ENCODE results near the gene GSTT2. TPM values are rescaled to one million over a fixed set of nuclear protein-coding genes. Genes with fewer than 3 reads are reported as not detected.

Gene GSTT2
- polyA plus RNA-seq, 1 donor (not counting 4 experiments of a cell fraction or from before 2014, with no cell fraction given), result 0.24 TPM

DNA sequence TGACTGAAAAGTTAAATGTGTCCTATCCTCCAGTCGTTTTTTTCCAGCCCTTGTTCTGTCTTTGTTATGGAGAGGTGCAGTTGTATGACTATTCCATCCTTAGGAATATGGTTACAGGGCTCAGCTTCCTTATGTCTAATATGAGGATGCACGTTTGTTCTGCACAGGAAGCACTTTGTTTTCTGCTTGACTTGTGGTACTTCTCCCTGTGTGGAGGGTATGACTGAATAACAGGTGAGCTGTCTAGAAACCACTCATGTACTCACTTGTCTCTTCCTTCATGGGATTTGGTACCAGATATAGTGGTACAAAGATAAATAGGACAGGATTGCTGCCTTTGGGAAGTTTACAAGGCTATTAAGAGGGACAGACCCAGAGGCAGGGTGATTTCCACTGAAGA is 48.6 kb downstream of the GSTT2 start:
- Histone ChIP-seq H3K4me3 (ENCODE audit: control insufficient read depth in 2 of 3, extremely low read depth in 1 of 3, insufficient read depth in 2 of 3, low read depth in 1 of 3, low read length in 3 of 3) (no peak overlapping the region), H4K20me1 (ENCODE audit: control insufficient read depth, extremely low read depth, insufficient read depth, low read length) (no peaks in the 10 kb centered on the region), H3K36me3 (ENCODE audit: control insufficient read depth in 2 of 2, extremely low read depth in 1 of 2, insufficient read depth in 2 of 2, low read length in 2 of 2) (peaks cover 1 to 5% of the 10 kb centered on the region in 2 experiments), H3K4me1 (ENCODE audit: control insufficient read depth, extremely low read depth, insufficient read depth, low read length) (peaks cover 3% of the 10 kb centered on the region), H3K9me1 (ENCODE audit: control insufficient read depth, extremely low read depth, insufficient read depth, low read length) (peaks cover 3% of the 10 kb centered on the region), H2AFZ (ENCODE audit: control insufficient read depth, low read length) (no peak overlapping the region), H3K4me2 (ENCODE audit: control insufficient read depth, extremely low read depth, insufficient read depth, low read depth, low read length) (no peak overlapping the region), H3K9ac (ENCODE audit: control insufficient read depth, extremely low read depth, insufficient read depth, low read length) (no peak overlapping the region), H3K27ac (ENCODE audit: control insufficient read depth, insufficient read depth, low read length) (no peak overlapping the region), H3K27me3 (ENCODE audit: control insufficient read depth, extremely low read depth, insufficient read depth, low read length) (no peaks in the 10 kb centered on the region), H3K9me3 (ENCODE audit: control insufficient read depth, low read depth, low read length) (no peaks in the 10 kb centered on the region), H3K79me2 (ENCODE audit: control insufficient read depth, insufficient read depth, low read length) (peaks cover 61% of the 10 kb centered on the region)
- FAIRE-seq (no peak), DNase-seq (ENCODE audit: low read depth, low spot score) (no peak)
- TF ChIP-seq EZH2 (IDR thresholded peaks at IDR 0.05; ENCODE audit: low read length), result no peak
- TF ChIP-seq, protein P1, sequence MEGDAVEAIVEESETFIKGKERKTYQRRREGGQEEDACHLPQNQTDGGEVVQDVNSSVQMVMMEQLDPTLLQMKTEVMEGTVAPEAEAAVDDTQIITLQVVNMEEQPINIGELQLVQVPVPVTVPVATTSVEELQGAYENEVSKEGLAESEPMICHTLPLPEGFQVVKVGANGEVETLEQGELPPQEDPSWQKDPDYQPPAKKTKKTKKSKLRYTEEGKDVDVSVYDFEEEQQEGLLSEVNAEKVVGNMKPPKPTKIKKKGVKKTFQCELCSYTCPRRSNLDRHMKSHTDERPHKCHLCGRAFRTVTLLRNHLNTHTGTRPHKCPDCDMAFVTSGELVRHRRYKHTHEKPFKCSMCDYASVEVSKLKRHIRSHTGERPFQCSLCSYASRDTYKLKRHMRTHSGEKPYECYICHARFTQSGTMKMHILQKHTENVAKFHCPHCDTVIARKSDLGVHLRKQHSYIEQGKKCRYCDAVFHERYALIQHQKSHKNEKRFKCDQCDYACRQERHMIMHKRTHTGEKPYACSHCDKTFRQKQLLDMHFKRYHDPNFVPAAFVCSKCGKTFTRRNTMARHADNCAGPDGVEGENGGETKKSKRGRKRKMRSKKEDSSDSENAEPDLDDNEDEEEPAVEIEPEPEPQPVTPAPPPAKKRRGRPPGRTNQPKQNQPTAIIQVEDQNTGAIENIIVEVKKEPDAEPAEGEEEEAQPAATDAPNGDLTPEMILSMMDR (optimal IDR thresholded peaks at IDR 0.05 in 1 of 3, IDR thresholded peaks at IDR 0.05 in 1 of 3, conservative IDR thresholded peaks at IDR 0.05 in 1 of 3; ENCODE audit: extremely low read depth in 1 of 3, insufficient read depth in 2 of 3, low read length in 3 of 3), result no peak
- dilution Hi-C loops (cut with MboI; ENCODE audit: extremely low pct_ligation_motif_present, low sequenced_read_pairs), result no loop called here

DNA sequence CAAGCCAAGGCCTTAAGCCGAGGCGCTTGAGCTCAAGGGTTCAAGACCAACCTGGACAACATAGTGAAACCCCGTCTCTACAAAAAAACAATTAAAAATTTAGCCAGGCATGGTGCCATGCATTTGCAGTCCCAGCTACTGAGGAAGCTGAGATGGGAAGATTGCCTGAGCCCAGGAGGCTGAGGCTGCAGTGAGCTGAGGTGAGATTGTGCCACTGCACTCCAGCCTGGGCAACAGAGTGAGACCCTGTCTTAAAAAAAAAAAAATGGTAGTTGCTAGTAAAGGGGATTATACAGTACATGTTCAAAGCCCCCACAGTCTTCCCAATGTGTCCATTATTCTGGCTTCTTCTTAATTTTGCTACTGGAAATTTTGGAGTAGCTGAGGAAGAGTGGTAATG is 49.4 kb downstream of the GSTT2 start:
- Histone ChIP-seq H3K4me2 (ENCODE audit: control insufficient read depth, extremely low read depth, insufficient read depth, low read depth, low read length) (no peak overlapping the region), H3K9me3 (ENCODE audit: control insufficient read depth, low read depth, low read length) (no peaks in the 10 kb centered on the region), H4K20me1 (ENCODE audit: control insufficient read depth, extremely low read depth, insufficient read depth, low read length) (no peaks in the 10 kb centered on the region), H3K27ac (ENCODE audit: control insufficient read depth, insufficient read depth, low read length) (no peak overlapping the region), H2AFZ (ENCODE audit: control insufficient read depth, low read length) (no peak overlapping the region), H3K27me3 (ENCODE audit: control insufficient read depth, extremely low read depth, insufficient read depth, low read length) (no peaks in the 10 kb centered on the region), H3K36me3 (ENCODE audit: control insufficient read depth in 2 of 2, extremely low read depth in 1 of 2, insufficient read depth in 2 of 2, low read length in 2 of 2) (peaks cover 1 to 5% of the 10 kb centered on the region in 2 experiments), H3K4me3 (ENCODE audit: control insufficient read depth in 2 of 3, extremely low read depth in 1 of 3, insufficient read depth in 2 of 3, low read depth in 1 of 3, low read length in 3 of 3) (no peak overlapping the region), H3K9ac (ENCODE audit: control insufficient read depth, extremely low read depth, insufficient read depth, low read length) (no peak overlapping the region), H3K9me1 (ENCODE audit: control insufficient read depth, extremely low read depth, insufficient read depth, low read length) (peaks cover 3% of the 10 kb centered on the region), H3K79me2 (ENCODE audit: control insufficient read depth, insufficient read depth, low read length) (peaks cover 62% of the 10 kb centered on the region), H3K4me1 (ENCODE audit: control insufficient read depth, extremely low read depth, insufficient read depth, low read length) (peaks cover 3% of the 10 kb centered on the region)
- no peak for TF ChIP-seq EZH2 (IDR thresholded peaks at IDR 0.05; ENCODE audit: low read length)
- TF ChIP-seq, protein P1 (optimal IDR thresholded peaks at IDR 0.05 in 1 of 3, IDR thresholded peaks at IDR 0.05 in 1 of 3, conservative IDR thresholded peaks at IDR 0.05 in 1 of 3; ENCODE audit: extremely low read depth in 1 of 3, insufficient read depth in 2 of 3, low read length in 3 of 3), result no peak
- DNase-seq (ENCODE audit: low read depth, low spot score) (no peak), FAIRE-seq (no peak)
- dilution Hi-C loops (cut with MboI; ENCODE audit: extremely low pct_ligation_motif_present, low sequenced_read_pairs), result no loop called here
